GM23338 (cell line): Measurements from ENCODE around the gene ZFP28.

Source experiments
- CREB1 ChIP-seq: fragments of 250-450 bp; sonication (Bioruptor Pico); IDR thresholded peaks from 2 replicates; pipeline ENCODE4 v1.5.0; 2020; ENCODE audit warnings: low read depth, mild to moderate bottlenecking, moderate library complexity
- EZH2 ChIP-seq: fragments of 200-600 bp; sonication (generic); IDR thresholded peaks from one replicate; pipeline ENCODE4 v1.8.0; 2017; ENCODE audit warnings: antibody characterized with exemption, mild to moderate bottlenecking, low read depth; ENCODE audit not compliant: unreplicated experiment
- EZH2phosphoT487 ChIP-seq: fragments of 200-600 bp; sonication (generic); IDR thresholded peaks from one replicate; pipeline ENCODE4 v1.8.1; 2018; ENCODE audit warnings: antibody characterized with exemption; ENCODE audit not compliant: unreplicated experiment
- JUNB ChIP-seq: IDR thresholded peaks from one replicate; pipeline ENCODE4 v1.6.1; 2016; ENCODE audit warnings: antibody characterized with exemption; ENCODE audit not compliant: unreplicated experiment
- POLR2AphosphoS5 ChIP-seq: IDR thresholded peaks from 2 replicates; pipeline ENCODE4 v1.6.1; 2016; ENCODE audit warnings: antibody characterized with exemption, low read depth
- TF ChIP-seq, protein P1 (sequence below), 2 experiments: fragments of 200-600 bp in 1 of 2; sonication (generic) in 1 of 2; conservative IDR thresholded peaks; 2 replicates each; pipeline versions ENCODE4 v1.5.1 to v1.6.1; 2016 to 2017; ENCODE audit warnings: antibody characterized with exemption in 2 of 2, low read depth in 2 of 2, mild to moderate bottlenecking in 2 of 2, moderate library complexity in 1 of 2

DNA sequence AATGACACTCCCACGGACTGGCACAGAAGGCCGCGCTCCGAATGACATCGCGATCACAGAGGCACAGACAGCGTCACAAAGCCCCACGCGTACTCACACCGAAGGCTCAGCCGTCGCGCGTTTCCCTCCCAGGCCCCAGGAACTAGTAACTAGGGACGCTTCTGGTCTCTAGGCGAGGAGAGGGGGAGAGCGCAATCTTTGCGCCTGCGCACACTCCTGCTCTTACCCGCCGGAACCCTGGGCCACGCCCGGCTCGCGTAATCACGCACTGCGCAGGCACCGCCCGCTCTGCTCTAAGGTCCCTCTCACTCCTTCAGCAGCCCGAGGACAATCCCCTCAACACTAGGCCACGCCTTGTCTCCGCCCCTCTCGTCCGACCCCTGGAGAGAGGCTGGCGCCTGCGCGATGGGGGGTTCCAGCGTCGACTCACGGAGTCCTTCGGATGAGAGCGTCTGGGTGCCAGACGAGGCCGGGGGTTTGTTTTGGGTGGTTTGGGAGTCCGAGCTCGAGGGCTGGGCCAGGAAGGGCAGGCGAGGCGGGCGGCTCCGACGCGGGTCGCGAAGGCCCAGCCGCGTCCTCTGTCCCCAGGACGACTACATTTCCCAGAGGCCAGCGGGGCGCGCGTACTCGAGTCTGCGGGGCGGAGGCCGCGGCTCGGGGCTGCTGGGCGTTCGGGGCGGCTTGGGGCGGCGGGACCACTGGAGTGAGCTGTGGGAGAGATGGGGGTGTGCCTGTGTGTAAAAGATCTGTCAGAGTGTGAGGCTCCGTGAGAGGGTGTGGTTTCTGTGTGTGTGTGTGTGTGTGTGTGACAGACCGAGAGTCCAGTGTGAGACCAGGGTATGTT lies 31.1 kb upstream of the ZFP28 start, which contains the start of gene ZNF471:
- TF ChIP-seq POLR2AphosphoS5 (no peak), EZH2 (no peak), JUNB (no peak), EZH2phosphoT487 (no peak), CREB1 (no peak)
- TF ChIP-seq, protein P1, sequence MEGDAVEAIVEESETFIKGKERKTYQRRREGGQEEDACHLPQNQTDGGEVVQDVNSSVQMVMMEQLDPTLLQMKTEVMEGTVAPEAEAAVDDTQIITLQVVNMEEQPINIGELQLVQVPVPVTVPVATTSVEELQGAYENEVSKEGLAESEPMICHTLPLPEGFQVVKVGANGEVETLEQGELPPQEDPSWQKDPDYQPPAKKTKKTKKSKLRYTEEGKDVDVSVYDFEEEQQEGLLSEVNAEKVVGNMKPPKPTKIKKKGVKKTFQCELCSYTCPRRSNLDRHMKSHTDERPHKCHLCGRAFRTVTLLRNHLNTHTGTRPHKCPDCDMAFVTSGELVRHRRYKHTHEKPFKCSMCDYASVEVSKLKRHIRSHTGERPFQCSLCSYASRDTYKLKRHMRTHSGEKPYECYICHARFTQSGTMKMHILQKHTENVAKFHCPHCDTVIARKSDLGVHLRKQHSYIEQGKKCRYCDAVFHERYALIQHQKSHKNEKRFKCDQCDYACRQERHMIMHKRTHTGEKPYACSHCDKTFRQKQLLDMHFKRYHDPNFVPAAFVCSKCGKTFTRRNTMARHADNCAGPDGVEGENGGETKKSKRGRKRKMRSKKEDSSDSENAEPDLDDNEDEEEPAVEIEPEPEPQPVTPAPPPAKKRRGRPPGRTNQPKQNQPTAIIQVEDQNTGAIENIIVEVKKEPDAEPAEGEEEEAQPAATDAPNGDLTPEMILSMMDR (conservative IDR thresholded peaks at IDR 0.05; ENCODE audit: low read depth in 2 of 2): no peak
